Fibroblast of skin of left quadriceps (primary cell): ENCODE results near the gene C1orf122.

Experiments
- DNase-seq, 2 experiments: peaks; one replicate each; pipeline ENCODE4 v3.0.0-alpha.2; 2013; ENCODE audit warnings: low read depth in 2 of 2

Gene C1orf122

GRCh38 chr1:37845049-37845646, 37.6 kb downstream of the C1orf122 start:
- no peak for DNase-seq

GRCh38 chr1:37845786-37846185, 38.2 kb downstream of the C1orf122 start:
- no peak for DNase-seq

GRCh38 chr1:37846647-37847339, 39.2 kb downstream of the C1orf122 start:
- DNase-seq = no peak

GRCh38 chr1:37849480-37849879, 41.9 kb downstream of the C1orf122 start:
- DNase-seq = no peak

GRCh38 chr1:37850352-37850955, 42.9 kb downstream of the C1orf122 start:
- DNase-seq = no peak

- DNase-seq = no peak
Observed at GRCh38 chr1:37851262-37851661, 43.7 kb downstream of the C1orf122 start.

GRCh38 chr1:37851782-37852210, 44.2 kb downstream of the C1orf122 start:
- no peak for DNase-seq

- no peak for DNase-seq
Observed at GRCh38 chr1:37853157-37853556, 45.6 kb downstream of the C1orf122 start.

GRCh38 chr1:37854406-37854805, 46.8 kb downstream of the C1orf122 start:
- DNase-seq = no peak
